HEK293 (cell line): ENCODE measurements around the gene TCF7.

Experiments used
- AEBP2 ChIP-seq: fragments of 450-650 bp; formaldehyde crosslinking; IDR thresholded peaks from 2 replicates; pipeline ENCODE4 v1.5.1; 2016; ENCODE audit warnings: missing biosample characterization, missing genetic modification characterization, borderline replicate concordance
- GLI2 ChIP-seq: fragments of 450-650 bp; formaldehyde crosslinking; IDR thresholded peaks from 2 replicates; pipeline ENCODE4; 2017; ENCODE audit warnings: missing biosample characterization, missing genetic modification characterization, low read depth, borderline replicate concordance
- GLIS1 ChIP-seq: fragments of 450-650 bp; formaldehyde crosslinking; IDR thresholded peaks from 2 replicates; pipeline ENCODE4 v1.5.1; 2016; ENCODE audit warnings: missing biosample characterization, missing genetic modification characterization
- KLF7 ChIP-seq: fragments of 450-650 bp; formaldehyde crosslinking; IDR thresholded peaks from 2 replicates; pipeline ENCODE4 v1.5.1; 2016; ENCODE audit warnings: missing biosample characterization, missing genetic modification characterization, borderline replicate concordance
- OVOL3 ChIP-seq: fragments of 450-650 bp; formaldehyde crosslinking; IDR thresholded peaks from 2 replicates; pipeline ENCODE4 v1.5.1; 2016; ENCODE audit warnings: missing biosample characterization, missing genetic modification characterization
- PBX3 ChIP-seq: sonication (generic); formaldehyde crosslinking; IDR thresholded peaks from 2 replicates; pipeline ENCODE4 v1.8.1; 2022; ENCODE audit warnings: mild to moderate bottlenecking, moderate library complexity, missing genetic modification reagents
- REST ChIP-seq: fragments of 450-650 bp; formaldehyde crosslinking; IDR thresholded peaks from 2 replicates; pipeline ENCODE4 v1.5.1; 2016; ENCODE audit warnings: missing biosample characterization, missing genetic modification characterization
- ZBTB21 ChIP-seq: fragments of 450-650 bp; formaldehyde crosslinking; IDR thresholded peaks from 2 replicates; pipeline ENCODE4 v1.5.1; 2017; ENCODE audit warnings: missing biosample characterization, missing genetic modification characterization
- ZBTB8A ChIP-seq: fragments of 450-650 bp; formaldehyde crosslinking; IDR thresholded peaks from 2 replicates; pipeline ENCODE4 v1.5.1; 2016; ENCODE audit warnings: missing biosample characterization, missing genetic modification characterization
- ZFP3 ChIP-seq: fragments of 450-650 bp; formaldehyde crosslinking; IDR thresholded peaks from 2 replicates; pipeline ENCODE4 v1.5.1; 2016; ENCODE audit warnings: low read depth, missing biosample characterization, missing genetic modification characterization
- ZNF121 ChIP-seq: fragments of 450-650 bp; formaldehyde crosslinking; IDR thresholded peaks from 2 replicates; pipeline ENCODE4 v1.5.1; 2016; ENCODE audit warnings: missing biosample characterization, missing genetic modification characterization
- ZNF157 ChIP-seq: fragments of 450-650 bp; formaldehyde crosslinking; IDR thresholded peaks from 2 replicates; pipeline ENCODE4 v1.5.1; 2016; ENCODE audit warnings: missing biosample characterization, missing genetic modification characterization
- ZNF223 ChIP-seq: fragments of 450-650 bp; formaldehyde crosslinking; IDR thresholded peaks from 2 replicates; pipeline ENCODE4 v1.5.1; 2016; ENCODE audit warnings: missing biosample characterization, missing genetic modification characterization
- ZNF354C ChIP-seq: fragments of 450-650 bp; formaldehyde crosslinking; IDR thresholded peaks from 2 replicates; pipeline ENCODE4 v1.5.1; 2016; ENCODE audit warnings: missing biosample characterization, missing genetic modification characterization, low read depth, borderline replicate concordance
- ZNF362 ChIP-seq: fragments of 450-650 bp; formaldehyde crosslinking; IDR thresholded peaks from 2 replicates; pipeline ENCODE4 v1.5.1; 2016; ENCODE audit warnings: missing biosample characterization, missing genetic modification characterization
- ZNF426 ChIP-seq: fragments of 450-650 bp; formaldehyde crosslinking; IDR thresholded peaks from 2 replicates; pipeline ENCODE4 v1.5.1; 2017; ENCODE audit warnings: missing biosample characterization, missing genetic modification characterization, mild to moderate bottlenecking, inconsistent platforms, moderate library complexity
- ZNF501 ChIP-seq: fragments of 450-650 bp; formaldehyde crosslinking; IDR thresholded peaks from 2 replicates; pipeline ENCODE4 v1.5.1; 2016; ENCODE audit warnings: missing biosample characterization, missing genetic modification characterization
- ZNF518A ChIP-seq: fragments of 450-650 bp; formaldehyde crosslinking; conservative IDR thresholded peaks from 2 replicates; pipeline ENCODE4 v1.5.1; 2016; ENCODE audit warnings: low read depth, missing biosample characterization, missing genetic modification characterization
- ZNF530 ChIP-seq: fragments of 450-650 bp; formaldehyde crosslinking; IDR thresholded peaks from 2 replicates; pipeline ENCODE4 v1.5.1; 2016; ENCODE audit warnings: low read depth, missing biosample characterization, missing genetic modification characterization
- ZNF555 ChIP-seq: fragments of 450-650 bp; formaldehyde crosslinking; conservative IDR thresholded peaks from 2 replicates; pipeline ENCODE4 v1.5.1; 2017; ENCODE audit warnings: missing biosample characterization, mild to moderate bottlenecking, missing genetic modification characterization, inconsistent platforms
- ZNF560 ChIP-seq: fragments of 450-650 bp; formaldehyde crosslinking; IDR thresholded peaks from 2 replicates; pipeline ENCODE4 v1.5.1; 2017; ENCODE audit warnings: missing biosample characterization, missing genetic modification characterization, borderline replicate concordance
- ZNF580 ChIP-seq: fragments of 450-650 bp; formaldehyde crosslinking; IDR thresholded peaks from 2 replicates; pipeline ENCODE4 v1.5.1; 2016; ENCODE audit warnings: missing biosample characterization, missing genetic modification characterization
- ZNF623 ChIP-seq: fragments of 450-650 bp; formaldehyde crosslinking; IDR thresholded peaks from 2 replicates; pipeline ENCODE4 v1.5.1; 2016; ENCODE audit warnings: missing biosample characterization, missing genetic modification characterization
- ZNF624 ChIP-seq: fragments of 450-650 bp; formaldehyde crosslinking; IDR thresholded peaks from 2 replicates; pipeline ENCODE4 v1.5.1; 2017; ENCODE audit warnings: missing biosample characterization, missing genetic modification characterization
- ZNF626 ChIP-seq: fragments of 450-650 bp; sonication (Bioruptor Pico); formaldehyde crosslinking; IDR thresholded peaks from 2 replicates; pipeline ENCODE4 v1.5.1; 2018; ENCODE audit warnings: missing biosample characterization, missing genetic modification characterization, inconsistent platforms
- ZNF629 ChIP-seq: fragments of 450-650 bp; formaldehyde crosslinking; IDR thresholded peaks from 2 replicates; pipeline ENCODE4 v1.5.1; 2017; ENCODE audit warnings: missing biosample characterization, missing genetic modification characterization
- ZNF768 ChIP-seq: fragments of 450-650 bp; formaldehyde crosslinking; IDR thresholded peaks from 2 replicates; pipeline ENCODE4 v1.5.1; 2018; ENCODE audit warnings: missing biosample characterization, mild to moderate bottlenecking, missing genetic modification characterization

TCF7 gene

GRCh38 chr5:134095293-134095692 is 19.2 kb upstream of the TCF7 start (continued):
- TF ChIP-seq ZBTB21 (peak; percentile 72), ZNF223 (tag by site-specific recombination) (peak; percentile 82), ZNF426 (peak; percentile 94), ZNF626 (tag by site-specific recombination) (no peak), ZNF501 (tag by site-specific recombination) (peak; percentile 61; the same call in 1 of the 2 replicates), ZNF354C (0 out of 2 replicates have a peak, but pooled peaks have one; percentile 31), ZNF518A (tag by site-specific recombination) (peak; percentile 97), ZNF157 (peak; percentile 37; the same call in 1 of the 2 replicates), ZNF530 (tag by site-specific recombination) (0 out of 2 replicates have a peak, but pooled peaks have one; percentile 64), ZNF555 (tag by site-specific recombination) (peak; percentile 88), AEBP2 (0 out of 2 replicates have a peak, but pooled peaks have one; percentile 70), ZNF768 (tag by site-specific recombination) (no peak), ZNF624 (tag by site-specific recombination) (no peak), PBX3 (no peak), ZNF580 (tag by site-specific recombination) (0 out of 2 replicates have a peak, but pooled peaks have one; percentile 40), ZNF623 (tag by site-specific recombination) (peak; percentile 88), ZFP3 (tag by site-specific recombination) (peak; percentile 61; the same call in 1 of the 2 replicates), ZNF629 (peak; percentile 71), OVOL3 (tag by site-specific recombination) (peak; percentile 39; the same call in 1 of the 2 replicates), GLI2 (no peak; the same call in 1 of the 2 replicates), REST (tag by site-specific recombination) (peak; percentile 77), ZNF362 (no peak), GLIS1 (tag by site-specific recombination) (0 out of 2 replicates have a peak, but pooled peaks have one; percentile 21), ZNF560 (tag by site-specific recombination) (peak; percentile 63; the same call in 1 of the 2 replicates), ZBTB8A (tag by site-specific recombination) (peak; percentile 85), KLF7 (peak; percentile 48; the same call in 1 of the 2 replicates), ZNF121 (0 out of 2 replicates have a peak, but pooled peaks have one; percentile 38)
